HG03103 (cell line): ENCODE data around the gene ARHGAP22.

Source experiments
- ATAC-seq: cut with Tn5 transposase; IDR thresholded peaks from one replicate; pipeline ENCODE4 v1.9.1; 2021; ENCODE audit warnings: low read depth; ENCODE audit not compliant: unreplicated experiment

ARHGAP22 gene

DNA sequence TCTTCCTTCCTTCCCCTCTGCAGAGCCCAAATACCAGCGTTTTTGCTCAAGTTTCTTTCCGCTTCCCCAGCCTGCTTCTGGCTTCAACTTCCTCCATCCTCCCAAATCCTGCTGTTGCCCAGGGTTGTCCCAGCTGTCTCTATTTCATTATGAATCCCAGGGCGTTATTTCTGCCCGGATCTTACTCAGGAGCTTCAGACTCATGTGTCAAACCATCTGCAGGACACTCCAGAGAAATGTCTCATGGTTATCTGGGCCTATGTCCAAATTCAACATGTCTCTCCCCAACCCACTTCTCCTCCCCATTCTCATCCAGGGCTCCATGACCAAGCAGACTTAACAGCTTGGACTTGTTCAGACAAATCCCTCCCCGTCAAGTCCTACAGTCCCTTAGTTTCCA lies 15.6 kb downstream of the ARHGAP22 start:
- no peak for ATAC-seq

DNA sequence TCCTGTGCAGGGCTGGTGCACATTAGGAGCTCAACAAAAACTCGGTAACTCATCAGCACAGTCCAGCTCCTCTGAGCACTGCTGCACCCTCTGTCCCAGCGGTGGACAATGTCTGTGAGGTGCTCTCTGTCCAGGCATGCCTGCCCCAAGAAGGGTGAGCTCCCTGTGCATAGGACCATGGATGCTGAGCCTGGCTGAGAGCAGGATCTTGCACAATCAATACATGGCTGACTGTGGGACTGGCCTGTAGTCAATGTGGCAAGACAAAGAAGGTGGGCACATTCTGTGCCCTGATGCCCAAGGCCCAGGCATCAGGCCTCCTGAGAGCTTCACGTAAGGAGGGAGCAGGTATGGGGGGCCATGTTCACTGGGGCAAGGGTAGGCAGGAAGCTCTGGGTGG lies 17.1 kb downstream of the ARHGAP22 start:
- no peak for ATAC-seq

DNA sequence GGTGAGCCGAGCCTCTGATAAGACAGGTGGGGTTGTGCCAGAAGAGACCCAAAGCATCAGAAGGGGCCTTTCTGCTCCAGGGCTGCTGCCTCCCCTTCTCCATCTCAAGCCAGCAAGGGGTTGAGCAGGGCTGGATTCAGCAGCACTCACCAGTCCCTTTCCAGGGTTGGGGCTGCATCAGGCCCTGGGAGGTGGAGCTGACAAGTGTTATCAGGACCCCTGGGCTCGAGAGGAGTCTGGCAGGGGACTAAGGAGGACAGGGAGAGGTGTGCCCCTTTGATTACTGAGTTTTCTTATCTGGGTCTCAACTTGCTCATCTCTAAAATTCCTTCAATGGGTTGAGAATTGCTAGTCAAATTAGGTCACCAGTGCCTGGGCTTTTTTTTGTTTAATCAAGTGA lies 17.8 kb downstream of the ARHGAP22 start:
- no peak for ATAC-seq

DNA sequence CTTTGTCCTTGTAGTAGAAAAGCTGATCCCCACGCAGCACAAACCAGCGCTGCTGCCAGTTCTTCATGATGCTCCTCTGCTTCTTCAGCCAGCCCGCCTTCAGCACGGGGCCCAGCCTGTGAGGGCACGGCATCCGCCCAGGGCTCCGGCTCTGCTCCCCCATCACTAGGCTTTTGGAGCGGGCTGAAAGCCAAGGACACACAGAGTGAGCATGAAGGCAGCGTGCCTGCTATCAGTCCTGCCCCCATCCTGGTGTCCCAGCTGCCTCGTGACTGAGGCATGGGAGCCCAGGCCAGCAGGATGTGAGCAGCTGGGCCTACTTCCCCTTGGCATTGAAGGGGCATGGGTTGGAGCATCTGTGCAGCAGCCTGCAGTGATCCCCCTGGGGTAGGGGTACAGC lies 21.9 kb downstream of the ARHGAP22 start:
- ATAC-seq, result no peak

DNA sequence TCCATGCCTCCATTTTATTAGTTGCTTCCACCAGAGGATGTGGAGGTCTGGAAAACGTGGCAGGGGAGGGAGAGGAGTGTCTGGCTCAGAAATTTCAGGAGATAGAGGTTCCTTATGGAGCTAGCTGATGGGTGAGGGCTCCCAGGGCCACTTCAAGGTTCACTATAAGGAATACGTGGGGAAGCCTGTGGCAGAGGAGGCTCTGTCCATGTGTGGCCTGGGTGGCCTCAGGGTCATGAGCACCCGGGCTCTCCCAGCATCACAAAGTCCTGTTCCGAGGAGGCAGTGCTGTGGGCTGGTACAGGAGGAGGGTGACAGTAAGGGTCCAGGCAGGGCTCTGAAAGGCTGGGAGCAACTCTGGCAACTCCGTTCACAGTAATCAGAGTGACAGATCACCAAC lies 24.6 kb downstream of the ARHGAP22 start:
- ATAC-seq, result no peak

DNA sequence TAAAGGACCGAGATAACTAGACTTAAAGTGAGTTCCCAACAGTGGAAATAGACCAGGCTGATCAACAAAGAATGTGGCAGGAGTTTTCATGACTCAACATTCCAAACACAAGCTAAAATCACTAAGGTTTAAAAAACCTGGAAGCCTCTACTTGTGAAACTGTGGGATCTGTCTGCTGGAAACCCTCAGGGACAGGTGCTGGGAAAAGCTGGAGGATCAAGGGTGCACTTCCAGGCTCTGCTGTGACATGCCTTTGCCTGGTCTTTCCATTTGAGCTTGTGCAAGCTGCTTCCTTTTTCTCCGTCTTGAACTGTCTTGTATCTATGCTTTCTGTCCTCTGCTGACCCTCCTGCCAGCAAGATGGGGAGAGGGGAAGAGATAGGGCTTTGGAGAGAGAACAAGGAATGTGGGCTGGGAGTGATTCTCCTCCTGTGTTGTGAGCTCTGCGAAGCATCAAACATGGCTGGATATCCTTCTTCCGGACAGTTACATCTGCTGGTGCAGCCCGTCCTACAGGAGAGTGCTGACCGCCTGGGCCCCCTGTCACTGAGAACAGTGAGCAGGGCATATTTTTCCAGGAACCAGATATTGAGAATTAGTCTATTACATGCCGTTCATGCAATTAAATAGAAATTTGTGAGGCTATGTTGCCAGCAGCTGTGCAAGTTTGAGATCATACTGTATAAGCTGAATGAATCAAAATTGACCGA lies 25.5 kb downstream of the ARHGAP22 start:
- ATAC-seq, result no peak

DNA sequence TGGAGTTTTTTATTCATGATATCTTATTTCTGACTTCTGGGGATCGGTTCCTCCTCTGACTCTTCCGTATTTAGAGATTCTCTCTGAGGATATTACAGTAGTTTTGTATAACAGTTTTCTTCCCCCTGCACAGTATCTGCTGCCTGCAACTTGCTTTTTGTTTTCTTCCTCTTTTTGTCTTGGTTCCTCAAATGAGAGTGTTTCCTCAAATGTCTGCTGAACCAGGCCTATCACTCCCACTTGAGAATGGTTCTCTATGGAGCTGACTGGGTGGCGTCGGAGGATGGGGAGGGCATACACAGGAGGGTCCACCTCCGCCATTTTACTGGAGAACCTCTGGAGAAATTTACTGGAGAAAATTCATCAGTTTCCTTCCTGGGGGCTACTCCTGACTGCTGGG lies 27.7 kb downstream of the ARHGAP22 start:
- no peak for ATAC-seq

DNA sequence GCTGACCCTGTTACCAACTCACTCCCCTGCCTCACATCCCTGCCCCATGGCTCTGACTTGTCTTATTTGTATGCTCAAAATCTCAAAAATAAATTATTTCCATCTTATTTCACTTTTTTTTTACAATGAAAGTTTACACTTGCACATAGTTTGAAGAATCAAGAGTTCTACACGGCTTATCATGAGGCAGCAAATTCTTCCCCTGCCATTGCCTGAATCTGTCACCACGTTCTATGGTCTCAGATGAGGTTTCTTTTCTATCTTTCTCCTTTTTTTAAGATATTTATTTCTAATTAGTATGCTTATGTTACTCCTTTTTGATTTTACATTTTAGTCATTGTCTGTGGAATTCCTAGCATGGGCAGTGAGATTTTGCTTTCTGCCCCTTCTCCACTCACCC lies 28.4 kb downstream of the ARHGAP22 start:
- no peak for ATAC-seq

DNA sequence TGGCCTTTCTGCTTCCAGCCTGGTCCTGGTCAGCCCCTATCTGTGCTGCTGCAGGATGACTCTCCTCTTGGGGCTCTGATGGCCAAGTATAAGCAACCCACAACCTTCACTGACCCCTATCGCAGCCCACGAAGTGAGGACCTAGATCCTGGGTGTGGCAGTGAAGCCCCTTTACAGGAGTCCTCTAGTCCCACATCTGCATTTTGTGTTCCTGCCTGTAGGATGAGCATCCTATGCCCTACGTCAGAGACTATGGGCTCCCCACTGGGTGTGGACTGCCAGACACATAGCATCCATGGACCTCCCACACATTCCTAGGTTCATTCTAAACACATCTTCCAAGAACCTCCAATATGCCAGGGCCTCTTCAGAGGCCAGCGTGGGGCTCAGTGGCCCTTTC lies 29.0 kb downstream of the ARHGAP22 start:
- ATAC-seq, result no peak

DNA sequence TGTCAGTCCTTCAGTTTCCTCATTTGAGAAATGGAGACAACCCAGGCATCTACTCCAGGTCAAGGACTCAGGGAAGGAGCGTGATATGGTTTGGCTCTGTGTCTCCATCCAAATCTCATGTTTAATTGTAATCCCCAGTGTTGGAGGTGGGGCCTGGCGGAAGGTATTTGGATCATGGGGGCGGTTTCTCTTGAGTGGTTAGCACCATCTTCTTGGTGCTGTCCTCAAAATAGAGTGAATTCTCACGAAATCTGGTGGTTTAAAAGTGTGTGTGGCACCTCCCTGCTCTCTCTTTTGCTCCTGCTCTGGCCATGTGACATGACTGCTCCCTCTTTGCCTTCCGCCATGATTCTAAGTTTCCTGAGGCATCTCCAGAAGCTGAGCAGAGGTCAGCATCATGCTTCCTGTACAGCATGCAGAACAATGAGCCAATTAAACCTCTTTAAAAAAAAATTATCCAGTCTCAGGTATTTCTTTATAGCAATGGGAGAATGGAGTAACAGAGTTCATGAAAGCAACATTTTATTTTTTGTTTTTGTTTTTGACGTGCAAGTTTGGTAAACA lies 30.0 kb downstream of the ARHGAP22 start:
- ATAC-seq, result no peak

DNA sequence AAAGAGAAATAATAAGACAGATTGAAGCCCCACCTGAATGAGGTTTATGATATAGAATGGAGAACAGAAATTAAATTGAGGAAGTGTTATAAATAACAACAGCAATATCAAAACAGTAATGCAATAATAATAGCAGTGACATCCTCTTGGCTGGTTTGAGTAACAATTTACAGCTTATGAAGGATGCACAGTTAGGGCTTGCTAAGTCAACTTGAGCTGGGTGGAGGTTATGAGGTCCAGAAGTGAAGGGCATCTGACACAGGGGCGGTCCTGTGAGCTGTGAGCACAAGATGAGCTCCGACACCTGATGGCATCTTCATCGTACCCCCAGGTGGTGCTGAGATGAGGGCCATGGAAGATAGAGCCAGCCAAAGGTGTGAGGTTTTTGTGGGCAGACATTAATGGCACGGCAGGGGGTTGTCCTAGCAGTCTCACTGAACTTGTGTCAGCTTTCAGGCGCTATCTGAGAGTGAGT lies 30.5 kb downstream of the ARHGAP22 start:
- no peak for ATAC-seq

DNA sequence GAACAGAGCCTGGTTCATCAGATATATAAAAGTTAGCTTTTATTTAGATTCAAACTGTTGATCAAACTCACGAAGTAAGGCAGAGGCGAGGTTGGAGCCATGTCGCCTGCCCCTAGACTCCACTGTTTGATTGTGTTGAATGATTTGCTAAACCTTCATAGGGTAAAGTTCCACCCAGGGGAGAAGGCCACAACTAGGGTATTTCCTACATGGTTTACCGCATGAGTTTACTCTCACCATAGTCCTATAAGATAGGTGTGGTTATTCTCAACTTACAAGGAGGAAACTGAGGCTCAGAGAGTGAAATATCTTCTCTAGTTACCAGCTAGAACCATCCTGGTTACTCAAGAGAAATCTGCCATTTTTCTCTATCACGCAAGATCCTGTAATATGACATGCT lies 31.8 kb downstream of the ARHGAP22 start:
- ATAC-seq, result no peak

DNA sequence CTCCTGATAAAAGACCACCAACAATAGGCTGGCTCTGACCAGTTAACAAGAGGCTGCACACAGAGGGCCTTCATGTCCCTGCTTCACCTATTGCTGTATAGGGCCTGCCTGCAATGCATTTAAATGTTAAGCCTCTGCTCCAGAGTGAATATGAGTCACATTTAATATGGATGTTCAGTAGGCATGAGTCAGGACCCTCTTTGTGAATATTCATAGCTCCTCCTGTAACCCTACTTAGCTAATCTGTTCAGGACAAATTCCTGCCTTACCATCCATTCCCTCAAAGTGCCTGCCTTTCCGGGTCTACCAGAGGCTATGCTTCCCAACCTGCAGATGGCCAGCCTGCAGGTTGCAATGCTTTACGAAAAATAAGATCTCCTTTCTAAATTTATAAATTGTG lies 32.5 kb downstream of the ARHGAP22 start:
- no peak for ATAC-seq

DNA sequence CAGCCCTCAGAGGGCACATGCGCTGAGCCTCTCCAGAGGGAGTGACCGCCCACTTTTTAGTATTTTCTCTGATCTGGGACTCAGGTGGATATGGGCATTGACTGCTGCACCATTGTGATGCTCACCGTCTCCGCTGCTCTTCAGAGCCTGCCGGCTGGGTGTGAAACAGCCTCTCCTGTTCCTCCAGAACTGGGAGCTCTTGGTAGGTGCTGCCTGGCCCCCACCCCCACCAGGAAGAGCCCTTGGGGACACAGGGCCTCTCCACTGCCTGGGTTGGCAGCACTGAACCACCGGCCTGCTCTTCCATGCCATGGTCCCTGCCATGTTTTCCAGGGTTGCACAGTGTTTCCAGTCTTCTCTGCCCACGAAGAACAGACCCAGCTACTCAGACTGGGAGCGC lies 36.3 kb downstream of the ARHGAP22 start:
- ATAC-seq, result no peak

DNA sequence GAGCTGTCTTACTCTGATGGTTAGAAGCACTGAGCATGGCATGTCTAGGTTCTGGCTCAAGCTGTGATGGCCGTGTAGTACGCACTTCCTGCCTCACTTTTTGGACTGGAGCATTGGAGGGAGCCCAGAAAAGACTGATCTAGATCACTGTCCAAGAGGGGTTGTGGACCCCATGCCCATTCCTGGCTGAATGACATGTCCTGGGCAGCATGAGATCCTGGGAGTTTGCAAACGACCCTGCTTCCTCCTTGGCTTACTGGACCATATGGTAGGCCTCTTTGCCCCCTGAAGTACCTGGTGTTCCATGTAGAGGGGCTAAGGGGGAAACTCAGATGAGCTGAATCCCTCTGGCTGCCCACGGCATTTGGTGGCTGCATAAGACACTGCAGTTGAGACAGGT lies 36.7 kb downstream of the ARHGAP22 start:
- no peak for ATAC-seq

DNA sequence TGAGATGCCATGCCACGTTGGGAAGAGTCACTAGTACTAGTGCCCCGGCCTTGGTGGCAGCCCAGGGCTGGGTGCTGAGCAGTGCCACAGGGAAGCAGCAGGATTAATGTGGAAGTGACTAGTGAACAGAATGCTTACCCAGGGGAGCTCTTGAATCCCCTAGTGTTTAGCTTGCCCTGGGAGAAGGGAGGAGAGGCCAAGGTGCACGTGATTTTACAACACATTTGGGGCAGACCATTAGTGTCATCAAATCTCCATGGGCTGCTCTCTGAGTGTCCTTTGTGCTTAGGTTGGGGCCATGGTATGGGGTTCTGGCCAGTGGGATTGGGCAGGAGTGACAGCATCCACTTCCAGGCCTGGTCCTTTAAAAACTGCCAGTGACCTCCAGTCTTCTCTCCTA lies 37.5 kb downstream of the ARHGAP22 start:
- no peak for ATAC-seq

DNA sequence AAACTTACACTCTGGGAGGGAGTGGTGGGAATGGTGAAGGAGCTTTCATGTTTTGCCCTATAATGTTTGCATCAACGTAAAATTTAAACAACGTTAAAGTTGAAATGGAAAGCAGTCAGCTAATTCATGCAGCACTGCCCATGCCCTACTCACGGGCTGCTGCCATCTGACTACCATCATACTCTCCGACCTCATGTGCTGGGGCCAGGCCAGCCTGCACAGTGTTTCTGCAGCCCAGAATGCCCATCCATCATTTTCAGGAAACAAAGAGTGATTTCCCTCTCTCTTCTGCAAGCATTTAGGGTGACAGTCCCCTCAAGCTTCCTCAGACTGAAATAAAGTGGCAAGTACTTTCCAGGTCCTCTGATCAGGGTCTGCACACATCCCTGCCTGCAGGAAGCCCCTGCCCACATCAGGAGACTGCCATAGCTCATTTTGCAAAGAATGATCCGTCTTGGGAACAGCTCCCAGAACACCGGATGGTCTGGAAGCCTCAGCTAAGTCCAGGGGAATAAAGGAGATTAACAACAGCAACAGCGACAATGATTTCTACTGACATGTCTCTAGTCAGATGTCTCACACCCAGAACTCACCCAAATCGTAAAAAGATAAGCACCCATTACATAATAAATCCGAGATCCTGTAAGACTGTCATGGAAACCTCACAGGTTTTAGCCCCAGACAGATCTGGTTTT lies 40.3 kb downstream of the ARHGAP22 start:
- no peak for ATAC-seq

DNA sequence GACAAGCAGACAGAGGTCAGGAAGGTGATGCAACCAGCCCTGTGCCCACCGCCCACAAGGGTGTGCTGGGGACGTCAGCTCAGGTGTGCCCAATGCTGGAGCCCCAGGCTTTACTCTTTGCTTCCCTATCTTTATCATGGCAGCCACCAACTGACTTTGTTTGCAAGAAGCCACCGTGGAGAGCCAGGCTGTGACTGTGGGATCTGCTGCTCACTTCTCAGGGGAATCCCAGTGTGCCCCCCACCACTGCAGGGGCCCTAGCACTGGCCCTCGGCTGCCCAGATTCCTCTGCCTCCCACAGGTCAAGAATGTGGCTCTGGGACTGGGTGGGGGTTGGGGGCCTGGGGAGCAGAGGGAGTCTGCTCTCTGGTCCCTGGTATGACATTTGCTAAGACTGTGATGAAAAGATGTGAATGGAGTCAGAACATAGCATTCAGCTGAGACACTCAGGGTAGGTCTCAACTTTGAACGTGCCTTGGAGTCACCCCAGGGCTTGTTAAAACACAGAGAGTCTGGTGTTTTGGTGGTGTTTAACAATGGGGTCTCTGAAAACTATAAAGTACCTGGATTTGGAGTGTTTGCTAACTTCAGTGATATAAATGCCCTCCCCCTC lies 47.3 kb downstream of the ARHGAP22 start:
- ATAC-seq, result no peak

DNA sequence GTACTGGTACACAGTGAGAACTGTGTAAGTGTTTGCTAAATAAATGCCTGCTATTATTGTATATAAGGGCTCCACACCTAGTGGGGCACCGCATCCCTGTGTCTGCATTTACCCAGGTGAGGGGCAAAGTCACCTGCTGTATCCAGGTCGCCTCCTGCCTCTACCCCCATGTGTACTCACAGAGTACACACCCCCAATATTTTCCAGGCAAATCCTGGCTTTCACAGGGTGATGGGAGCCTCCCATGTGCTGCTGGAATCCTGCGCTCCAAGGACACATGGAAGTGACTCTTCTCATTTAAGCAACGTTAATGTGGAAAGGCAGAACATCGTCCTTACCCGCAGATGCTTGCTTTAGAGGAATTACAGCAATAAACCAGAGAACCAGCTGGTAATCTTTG lies 48.2 kb downstream of the ARHGAP22 start:
- ATAC-seq, result no peak

DNA sequence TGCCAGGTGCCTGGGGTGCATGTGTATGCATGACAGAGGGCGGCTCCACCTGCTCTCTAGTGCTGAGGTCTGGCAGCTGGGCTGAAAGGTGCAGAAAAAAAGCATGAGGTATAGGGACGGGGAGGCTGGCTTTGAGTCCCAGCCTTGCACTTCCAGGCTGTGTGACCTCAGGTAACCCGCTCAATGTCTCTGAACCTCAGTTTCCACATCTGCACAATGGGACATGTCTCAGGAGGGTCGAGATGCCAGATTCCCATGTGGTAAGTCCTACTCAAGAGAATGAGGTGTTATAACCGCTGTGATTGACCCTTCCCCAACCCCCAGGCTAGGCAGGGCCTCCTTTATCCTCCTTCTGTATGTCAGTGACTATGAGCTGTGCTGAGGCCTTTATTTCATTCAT lies 48.8 kb downstream of the ARHGAP22 start:
- ATAC-seq, result no peak

DNA sequence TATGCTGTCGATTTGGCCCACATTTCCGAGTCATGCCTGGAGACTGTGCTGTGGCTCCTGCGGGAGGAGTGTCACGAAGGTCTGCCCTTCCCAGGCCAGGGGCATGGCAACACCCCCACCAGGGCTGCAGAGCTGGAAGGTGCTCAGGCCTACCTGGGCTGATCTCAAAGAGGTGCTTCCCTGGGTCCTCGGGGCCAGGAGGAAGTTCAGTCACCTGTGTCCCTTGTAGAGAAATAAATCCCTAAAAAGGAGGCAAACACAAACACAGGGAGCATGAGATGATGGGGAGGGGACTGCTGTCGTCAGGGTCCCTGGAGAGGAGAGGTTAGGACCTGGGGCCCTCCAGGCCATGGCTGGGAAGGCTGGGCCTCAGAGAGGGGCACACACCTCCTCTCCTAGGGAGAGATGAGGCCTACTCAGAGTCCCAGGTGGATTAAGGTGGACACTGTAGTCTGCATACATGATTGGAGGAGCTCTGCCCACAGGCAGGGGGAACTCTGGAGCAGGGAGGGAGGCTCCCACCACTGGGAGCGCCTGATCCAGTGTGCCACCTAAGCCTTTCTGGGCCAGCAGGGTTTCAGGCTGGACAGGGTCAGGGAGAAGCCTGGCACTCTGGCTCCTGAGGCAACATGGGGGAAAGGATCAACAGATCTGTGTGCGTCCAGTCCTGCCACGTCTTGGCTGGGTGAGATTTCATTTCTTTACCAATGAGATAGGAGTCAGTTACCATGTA lies 49.4 kb downstream of the ARHGAP22 start:
- no peak for ATAC-seq
